RPMI8226 (cell line): ENCODE data around the gene ZSCAN23.
A peak's percentile ranks its signal among the peaks of the same experiment; 100 is the strongest.
"Not testable (repeated sequence)": the region's sequence is repeated elsewhere in the genome, so short reads cannot be mapped to it uniquely, and the experiment has no call there.

ENCODE experiments used
- DNase-seq: peaks from one replicate; pipeline ENCODE4 v3.0.0-alpha.2; 2015

The ZSCAN23 gene

GRCh38 chr6:28436404-28436803, 6.9 kb downstream of the ZSCAN23 start:
- no peak for DNase-seq

GRCh38 chr6:28433119-28433518, 10.2 kb downstream of the ZSCAN23 start:
- DNase-seq, result no peak

- no peak for DNase-seq
Measured at GRCh38 chr6:28429781-28430180, 13.5 kb downstream of the ZSCAN23 start.

GRCh38 chr6:28425944-28426541, 17.2 kb downstream of the ZSCAN23 start:
- DNase-seq, result no peak

- no peak for DNase-seq
Measured at GRCh38 chr6:28424163-28424562, 19.1 kb downstream of the ZSCAN23 start.

GRCh38 chr6:28423546-28423945, 19.7 kb downstream of the ZSCAN23 start:
- no peak for DNase-seq

- no peak for DNase-seq
Measured at GRCh38 chr6:28413681-28414080, 29.6 kb downstream of the ZSCAN23 start.

GRCh38 chr6:28410767-28411166, 32.5 kb downstream of the ZSCAN23 start:
- no peak for DNase-seq

- DNase-seq, result no peak
Measured at GRCh38 chr6:28408076-28408802, 35.1 kb downstream of the ZSCAN23 start.

- no peak for DNase-seq
Measured at GRCh38 chr6:28407401-28407800, 35.9 kb downstream of the ZSCAN23 start.

- not testable (repeated sequence) for DNase-seq
Measured at GRCh38 chr6:28403923-28404322, 39.4 kb downstream of the ZSCAN23 start.

GRCh38 chr6:28402197-28402596, 41.1 kb downstream of the ZSCAN23 start:
- DNase-seq, result peak; percentile 78

GRCh38 chr6:28401172-28401571, 42.1 kb downstream of the ZSCAN23 start:
- DNase-seq, result no peak

- DNase-seq, result no peak
Measured at GRCh38 chr6:28400122-28400451, 43.2 kb downstream of the ZSCAN23 start.

- DNase-seq, result peak; percentile 90
Measured at GRCh38 chr6:28399350-28400121, 43.8 kb downstream of the ZSCAN23 start, which contains the start of gene ZSCAN12. Gene ZSCAN12 (minus strand): TSS chr6:28399747. CDS start chr6:28398405, 1,342 bp downstream.

GRCh38 chr6:28395918-28396317, 47.4 kb downstream of the ZSCAN23 start:
- DNase-seq, result no peak

GRCh38 chr6:28393912-28394662, 49.2 kb downstream of the ZSCAN23 start:
- peak; percentile 35 for DNase-seq

- DNase-seq, result no peak
Measured at GRCh38 chr6:28390688-28391087, 52.6 kb downstream of the ZSCAN23 start.

- no peak for DNase-seq
Measured at GRCh38 chr6:28384143-28384533, 59.2 kb downstream of the ZSCAN23 start.

GRCh38 chr6:28383235-28384142, 59.8 kb downstream of the ZSCAN23 start:
- DNase-seq, result peak; percentile 84
